Rectal smooth muscle tissue (tissue), 1 donor: ENCODE results near the gene ULK4.

Source experiments
- H3K27ac ChIP-seq: one replicate; pipeline ENCODE4 v1.7.0; 2013; ENCODE audit warnings: low read depth, low read length, inconsistent platforms
- H3K27me3 ChIP-seq: one replicate; pipeline ENCODE4 v1.7.0; 2013; ENCODE audit warnings: low read length; ENCODE audit not compliant: control insufficient read depth, insufficient read depth
- H3K36me3 ChIP-seq: one replicate; pipeline ENCODE4 v1.7.0; 2013; ENCODE audit warnings: low read length; ENCODE audit not compliant: control insufficient read depth, insufficient read depth
- H3K4me1 ChIP-seq: one replicate; pipeline ENCODE4 v1.7.0; 2013; ENCODE audit warnings: low read length; ENCODE audit not compliant: control insufficient read depth, insufficient read depth
- H3K4me3 ChIP-seq: one replicate; pipeline ENCODE4 v1.7.0; 2013; ENCODE audit warnings: low read length
- H3K9ac ChIP-seq: one replicate; pipeline ENCODE4 v1.7.0; 2013; ENCODE audit warnings: low read length

The ULK4 gene

GRCh38 chr3:41508063-41508696 is 453.7 kb downstream of the ULK4 start:
- H3K4me1 ChIP-seq, result no peaks in the 10 kb centered on the region
- no peak overlapping the region for H3K9ac ChIP-seq
- H3K27ac ChIP-seq, result no peak overlapping the region
- no peaks in the 10 kb centered on the region for H3K36me3 ChIP-seq
- no peaks in the 10 kb centered on the region for H3K27me3 ChIP-seq
- no peak overlapping the region for H3K4me3 ChIP-seq

- Histone ChIP-seq H3K4me1 (no peaks in the 10 kb centered on the region), H3K36me3 (no peaks in the 10 kb centered on the region), H3K4me3 (no peak overlapping the region), H3K27me3 (no peaks in the 10 kb centered on the region), H3K27ac (no peak overlapping the region), H3K9ac (no peak overlapping the region)
These were observed 454.4 kb downstream of the ULK4 start for GRCh38 chr3:41507336-41508062.

GRCh38 chr3:41503998-41504623 is 457.8 kb downstream of the ULK4 start:
- Histone ChIP-seq H3K9ac (no peak overlapping the region), H3K27ac (no peak overlapping the region), H3K27me3 (no peaks in the 10 kb centered on the region), H3K4me3 (no peak overlapping the region), H3K36me3 (no peaks in the 10 kb centered on the region), H3K4me1 (no peaks in the 10 kb centered on the region)

GRCh38 chr3:41502481-41502880 is 459.4 kb downstream of the ULK4 start:
- Histone ChIP-seq H3K27me3 (no peaks in the 10 kb centered on the region), H3K36me3 (no peaks in the 10 kb centered on the region), H3K27ac (no peak overlapping the region), H3K4me1 (no peaks in the 10 kb centered on the region), H3K4me3 (no peak overlapping the region), H3K9ac (no peak overlapping the region)

- no peak overlapping the region for H3K27ac ChIP-seq
- H3K4me3 ChIP-seq, result no peak overlapping the region
- no peaks in the 10 kb centered on the region for H3K4me1 ChIP-seq
- H3K9ac ChIP-seq, result no peak overlapping the region
- no peaks in the 10 kb centered on the region for H3K36me3 ChIP-seq
- no peaks in the 10 kb centered on the region for H3K27me3 ChIP-seq
These were observed 459.9 kb downstream of the ULK4 start for GRCh38 chr3:41502023-41502422.

GRCh38 chr3:41498847-41499246 is 463.1 kb downstream of the ULK4 start:
- no peaks in the 10 kb centered on the region for H3K36me3 ChIP-seq
- no peak overlapping the region for H3K9ac ChIP-seq
- no peaks in the 10 kb centered on the region for H3K27me3 ChIP-seq
- H3K27ac ChIP-seq, result no peak overlapping the region
- no peak overlapping the region for H3K4me3 ChIP-seq
- H3K4me1 ChIP-seq, result no peaks in the 10 kb centered on the region

- no peak overlapping the region for H3K4me3 ChIP-seq
- H3K36me3 ChIP-seq, result no peaks in the 10 kb centered on the region
- no peaks in the 10 kb centered on the region for H3K4me1 ChIP-seq
- H3K9ac ChIP-seq, result no peak overlapping the region
- H3K27me3 ChIP-seq, result no peaks in the 10 kb centered on the region
- no peak overlapping the region for H3K27ac ChIP-seq
These were observed 471.5 kb downstream of the ULK4 start for GRCh38 chr3:41490360-41490759.

- Histone ChIP-seq H3K4me3 (no peak overlapping the region), H3K27me3 (no peaks in the 10 kb centered on the region), H3K9ac (no peak overlapping the region), H3K36me3 (no peaks in the 10 kb centered on the region), H3K4me1 (no peaks in the 10 kb centered on the region), H3K27ac (no peak overlapping the region)
These were observed 472.7 kb downstream of the ULK4 start for GRCh38 chr3:41489231-41489630.

- no peaks in the 10 kb centered on the region for H3K27me3 ChIP-seq
- no peak overlapping the region for H3K4me3 ChIP-seq
- H3K9ac ChIP-seq, result no peak overlapping the region
- no peaks in the 10 kb centered on the region for H3K36me3 ChIP-seq
- H3K27ac ChIP-seq, result no peak overlapping the region
- no peaks in the 10 kb centered on the region for H3K4me1 ChIP-seq
These were observed 473.4 kb downstream of the ULK4 start for GRCh38 chr3:41488501-41488900.

- Histone ChIP-seq H3K27me3 (no peaks in the 10 kb centered on the region), H3K36me3 (no peaks in the 10 kb centered on the region), H3K9ac (no peak overlapping the region), H3K4me3 (no peak overlapping the region), H3K4me1 (no peaks in the 10 kb centered on the region), H3K27ac (no peak overlapping the region)
These were observed 476.4 kb downstream of the ULK4 start for GRCh38 chr3:41485484-41485883.

- Histone ChIP-seq H3K36me3 (no peaks in the 10 kb centered on the region), H3K27ac (no peak overlapping the region), H3K27me3 (no peaks in the 10 kb centered on the region), H3K4me3 (no peak overlapping the region), H3K4me1 (no peaks in the 10 kb centered on the region), H3K9ac (no peak overlapping the region)
These were observed 479.8 kb downstream of the ULK4 start for GRCh38 chr3:41482134-41482533.

- Histone ChIP-seq H3K9ac (no peak overlapping the region), H3K27me3 (no peaks in the 10 kb centered on the region), H3K4me1 (no peaks in the 10 kb centered on the region), H3K36me3 (no peaks in the 10 kb centered on the region), H3K4me3 (no peak overlapping the region), H3K27ac (no peak overlapping the region)
These were observed 483.6 kb downstream of the ULK4 start for GRCh38 chr3:41478278-41478677.
